ENCODE results near the gene MACROD2. TPM values are rescaled to one million over a fixed set of nuclear protein-coding genes. Genes with fewer than 3 reads are reported as not detected.

MACROD2 gene
- total RNA-seq, 1 donor from 2014 or later, result 78.2 TPM

GRCh38 chr20:14495066-14495465, 499.8 kb downstream of the MACROD2 start:
- no peak overlapping the region for H3K4me3 ChIP-seq
- intact Hi-C loops (cut with DNase I), result no loop called here
- DNase-seq, result no peak
- no peak overlapping the region for H3K27ac ChIP-seq
- no peaks in the 10 kb centered on the region for H3K27me3 ChIP-seq
- no peaks in the 10 kb centered on the region for H3K9me3 ChIP-seq
- ATAC-seq, result no peak
- TF ChIP-seq CTCF (IDR thresholded peaks at IDR 0.05), result no peak
- H3K4me1 ChIP-seq, result no peaks in the 10 kb centered on the region
- no peaks in the 10 kb centered on the region for H3K36me3 ChIP-seq

GRCh38 chr20:14497004-14497403, 501.7 kb downstream of the MACROD2 start:
- Histone ChIP-seq H3K9me3 (no peaks in the 10 kb centered on the region), H3K36me3 (no peaks in the 10 kb centered on the region), H3K4me3 (no peak overlapping the region), H3K27ac (no peak overlapping the region), H3K27me3 (no peaks in the 10 kb centered on the region), H3K4me1 (no peaks in the 10 kb centered on the region)
- intact Hi-C loops (cut with DNase I), result no loop called here
- DNase-seq, result no peak
- no peak for TF ChIP-seq CTCF (IDR thresholded peaks at IDR 0.05)
- ATAC-seq, result no peak

GRCh38 chr20:14498772-14499171, 503.5 kb downstream of the MACROD2 start:
- no peak overlapping the region for H3K4me3 ChIP-seq
- no peaks in the 10 kb centered on the region for H3K27me3 ChIP-seq
- H3K4me1 ChIP-seq, result no peaks in the 10 kb centered on the region
- H3K9me3 ChIP-seq, result no peaks in the 10 kb centered on the region
- no peak for TF ChIP-seq CTCF (IDR thresholded peaks at IDR 0.05)
- intact Hi-C loops (cut with DNase I), result no loop called here
- DNase-seq, result no peak
- H3K27ac ChIP-seq, result no peak overlapping the region
- no peaks in the 10 kb centered on the region for H3K36me3 ChIP-seq
- peak; percentile 57 for ATAC-seq

GRCh38 chr20:14505476-14505875, 510.2 kb downstream of the MACROD2 start:
- ATAC-seq (no peak), DNase-seq (no peak)
- Histone ChIP-seq H3K36me3 (no peaks in the 10 kb centered on the region), H3K4me1 (no peaks in the 10 kb centered on the region), H3K9me3 (no peaks in the 10 kb centered on the region), H3K27me3 (no peaks in the 10 kb centered on the region), H3K27ac (no peak overlapping the region), H3K4me3 (no peak overlapping the region)
- TF ChIP-seq CTCF (IDR thresholded peaks at IDR 0.05), result no peak
- intact Hi-C loops (cut with DNase I), result no loop called here

- no peaks in the 10 kb centered on the region for H3K36me3 ChIP-seq
- no peak for DNase-seq
- intact Hi-C loops (cut with DNase I), result no loop called here
- H3K4me1 ChIP-seq, result no peaks in the 10 kb centered on the region
- H3K27me3 ChIP-seq, result no peaks in the 10 kb centered on the region
- no peak for ATAC-seq
- H3K9me3 ChIP-seq, result no peaks in the 10 kb centered on the region
- H3K27ac ChIP-seq, result no peak overlapping the region
- no peak overlapping the region for H3K4me3 ChIP-seq
- TF ChIP-seq CTCF (IDR thresholded peaks at IDR 0.05), result no peak
Observed at GRCh38 chr20:14507711-14508110, 512.4 kb downstream of the MACROD2 start.

- DNase-seq (no peak), ATAC-seq (no peak)
- no peaks in the 10 kb centered on the region for H3K4me1 ChIP-seq
- intact Hi-C loops (cut with DNase I), result no loop called here
- no peak overlapping the region for H3K27ac ChIP-seq
- H3K9me3 ChIP-seq, result no peaks in the 10 kb centered on the region
- H3K27me3 ChIP-seq, result no peaks in the 10 kb centered on the region
- TF ChIP-seq CTCF (IDR thresholded peaks at IDR 0.05), result no peak
- H3K4me3 ChIP-seq, result no peak overlapping the region
- H3K36me3 ChIP-seq, result no peaks in the 10 kb centered on the region
Observed at GRCh38 chr20:14510341-14510740, 515.0 kb downstream of the MACROD2 start.

Measured in upper lobe of right lung (tissue), 1 donor.